Parathyroid adenoma (tissue), 2 donors: Measurements from ENCODE around the gene ZNF708.
"Not testable (repeated sequence)": the region's sequence is repeated elsewhere in the genome, so short reads cannot be mapped to it uniquely, and the experiment has no call there.

Source experiments
- H2AFZ ChIP-seq: fragments of 300-600 bp; sonication (generic); one replicate; pipeline ENCODE4 v1.7.0; 2017; ENCODE audit warnings: antibody characterized with exemption, mild to moderate bottlenecking
- H3K27ac ChIP-seq: fragments of 300-600 bp; sonication (generic); one replicate; pipeline ENCODE4 v1.7.0; 2017
- H3K27me3 ChIP-seq: fragments of 300-600 bp; sonication (generic); one replicate; pipeline ENCODE4 v1.7.0; 2017; ENCODE audit warnings: low read length; ENCODE audit not compliant: control insufficient read depth, insufficient read depth
- H3K36me3 ChIP-seq: fragments of 300-600 bp; sonication (generic); one replicate; pipeline ENCODE4 v1.7.0; 2017; ENCODE audit warnings: low read length; ENCODE audit not compliant: control insufficient read depth, insufficient read depth
- H3K4me1 ChIP-seq: fragments of 300-600 bp; sonication (generic); one replicate; pipeline ENCODE4 v1.7.0; 2017; ENCODE audit warnings: control low read depth
- H3K4me2 ChIP-seq: fragments of 300-600 bp; sonication (generic); one replicate; pipeline ENCODE4 v1.7.0; 2017; ENCODE audit warnings: low read length
- H3K4me3 ChIP-seq: fragments of 300-600 bp; sonication (generic); one replicate; pipeline ENCODE4 v1.7.0; 2017; ENCODE audit warnings: low read depth, low read length
- H3K79me2 ChIP-seq: fragments of 300-600 bp; sonication (generic); one replicate; pipeline ENCODE4 v1.7.0; 2017; ENCODE audit warnings: control low read depth
- H3K9ac ChIP-seq: fragments of 300-600 bp; sonication (generic); one replicate; pipeline ENCODE4 v1.7.0; 2017; ENCODE audit warnings: mild to moderate bottlenecking
- H3K9me3 ChIP-seq: fragments of 300-600 bp; sonication (generic); one replicate; pipeline ENCODE4 v1.7.0; 2017; ENCODE audit warnings: low read length; ENCODE audit not compliant: control insufficient read depth
- CTCF ChIP-seq: fragments of 300-600 bp; sonication (generic); IDR thresholded peaks from one replicate; pipeline ENCODE4 v1.7.0; 2017; ENCODE audit warnings: antibody characterized with exemption, mild to moderate bottlenecking
- donor health status: primary hyperparathyroidism.

Gene ZNF708

GRCh38 chr19:21308773-21309172 lies 20.4 kb downstream of the ZNF708 start:
- TF ChIP-seq CTCF, result no peak
- Histone ChIP-seq H3K9me3 (no peaks in the 10 kb centered on the region), H3K27ac (no peak overlapping the region), H3K79me2 (peaks cover 9% of the 10 kb centered on the region), H3K36me3 (no peaks in the 10 kb centered on the region), H3K4me2 (no peak overlapping the region), H3K27me3 (no peaks in the 10 kb centered on the region), H3K4me3 (no peak overlapping the region), H3K9ac (no peak overlapping the region), H3K4me1 (no peaks in the 10 kb centered on the region), H2AFZ (no peak overlapping the region)

- H3K27me3 ChIP-seq, H3K36me3 ChIP-seq, H3K4me3 ChIP-seq, H3K4me2 ChIP-seq, H3K27ac ChIP-seq, H2AFZ ChIP-seq, H3K4me1 ChIP-seq, H3K79me2 ChIP-seq, H3K9ac ChIP-seq, H3K9me3 ChIP-seq: not testable (repeated sequence)
Observed at GRCh38 chr19:21306881-21307479, 22.2 kb downstream of the ZNF708 start.

DNA sequence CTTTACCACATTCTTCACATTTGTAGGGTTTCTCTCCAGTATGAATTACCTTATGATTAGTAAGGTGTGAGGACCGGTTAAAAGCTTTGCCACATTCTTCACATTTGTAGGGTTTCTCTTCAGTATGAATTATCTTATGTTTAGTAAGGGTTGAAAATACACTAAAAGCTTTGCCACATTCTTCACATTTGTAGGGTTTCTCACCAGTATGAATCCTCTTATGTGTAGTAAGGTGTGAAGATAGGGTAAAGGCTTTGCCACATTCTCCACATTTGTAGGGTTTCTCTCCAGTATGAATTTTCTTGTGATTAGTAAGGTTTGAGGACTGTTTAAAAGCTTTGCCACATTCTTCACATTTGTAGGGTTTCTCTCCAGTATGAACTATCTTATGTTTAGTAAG lies 35.4 kb downstream of the ZNF708 start:
- not testable (repeated sequence) for H3K27me3 ChIP-seq, H3K27ac ChIP-seq, H3K4me2 ChIP-seq, H2AFZ ChIP-seq, H3K36me3 ChIP-seq, H3K9me3 ChIP-seq, H3K4me3 ChIP-seq, H3K4me1 ChIP-seq, H3K79me2 ChIP-seq, H3K9ac ChIP-seq

- Histone ChIP-seq H3K9me3 (no peaks in the 10 kb centered on the region), H3K36me3 (no peaks in the 10 kb centered on the region), H3K79me2 (no peaks in the 10 kb centered on the region), H3K4me3 (no peak overlapping the region), H3K4me1 (no peaks in the 10 kb centered on the region), H3K27ac (no peak overlapping the region), H3K4me2 (no peak overlapping the region), H3K9ac (no peak overlapping the region), H3K27me3 (no peaks in the 10 kb centered on the region), H2AFZ (no peak overlapping the region)
- TF ChIP-seq CTCF, result no peak
Observed at GRCh38 chr19:21269813-21270212, 59.4 kb downstream of the ZNF708 start.

- H2AFZ ChIP-seq, result no peak overlapping the region
- H3K4me3 ChIP-seq, result no peak overlapping the region
- H3K36me3 ChIP-seq, result no peaks in the 10 kb centered on the region
- no peaks in the 10 kb centered on the region for H3K9me3 ChIP-seq
- no peaks in the 10 kb centered on the region for H3K79me2 ChIP-seq
- no peaks in the 10 kb centered on the region for H3K4me1 ChIP-seq
- no peak for TF ChIP-seq CTCF
- H3K27ac ChIP-seq, result no peak overlapping the region
- no peaks in the 10 kb centered on the region for H3K27me3 ChIP-seq
- H3K4me2 ChIP-seq, result no peak overlapping the region
- no peak overlapping the region for H3K9ac ChIP-seq
Observed at GRCh38 chr19:21264891-21265290, 64.3 kb downstream of the ZNF708 start.

DNA sequence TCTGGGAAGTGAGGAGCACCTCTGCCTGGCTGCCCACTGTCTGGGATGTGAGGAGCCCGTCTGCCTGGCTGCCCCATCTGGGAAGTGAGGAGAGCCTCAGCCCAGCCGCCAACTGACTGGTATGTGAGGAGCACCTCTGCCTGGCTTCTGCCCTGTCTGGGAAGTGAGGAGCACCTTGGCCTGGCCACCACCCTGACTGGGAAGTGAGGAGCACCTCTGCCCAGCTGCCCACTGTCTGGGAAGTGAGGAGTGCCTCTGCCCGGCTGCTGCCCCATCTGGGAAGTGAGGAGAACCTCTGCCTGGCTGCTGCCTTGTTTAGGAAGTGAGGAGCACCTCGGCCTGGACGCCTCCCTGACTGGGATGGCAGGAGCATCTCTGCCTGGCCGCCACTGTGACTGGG lies 64.8 kb downstream of the ZNF708 start:
- Histone ChIP-seq H3K4me2 (no peak overlapping the region), H3K9ac (no peak overlapping the region), H3K4me3 (no peak overlapping the region), H3K4me1 (no peaks in the 10 kb centered on the region), H3K79me2 (no peaks in the 10 kb centered on the region), H3K9me3 (no peaks in the 10 kb centered on the region), H3K36me3 (no peaks in the 10 kb centered on the region), H2AFZ (no peak overlapping the region), H3K27me3 (no peaks in the 10 kb centered on the region), H3K27ac (no peak overlapping the region)
- no peak for TF ChIP-seq CTCF

GRCh38 chr19:21260848-21261381 lies 68.3 kb downstream of the ZNF708 start:
- not testable (repeated sequence) for H3K9me3 ChIP-seq, H3K9ac ChIP-seq, H3K4me2 ChIP-seq, H2AFZ ChIP-seq, H3K4me1 ChIP-seq, H3K27ac ChIP-seq, H3K36me3 ChIP-seq, H3K4me3 ChIP-seq, H3K27me3 ChIP-seq, H3K79me2 ChIP-seq
